ENCODE measurements around the gene PPM1M. TPM values are rescaled to one million over a fixed set of nuclear protein-coding genes. Genes with fewer than 3 reads are reported as not detected.
A peak's percentile ranks its signal among the peaks of the same experiment; 100 is the strongest.

PPM1M gene
- total RNA-seq, 1 donor from 2014 or later, result 8.0 TPM

DNA sequence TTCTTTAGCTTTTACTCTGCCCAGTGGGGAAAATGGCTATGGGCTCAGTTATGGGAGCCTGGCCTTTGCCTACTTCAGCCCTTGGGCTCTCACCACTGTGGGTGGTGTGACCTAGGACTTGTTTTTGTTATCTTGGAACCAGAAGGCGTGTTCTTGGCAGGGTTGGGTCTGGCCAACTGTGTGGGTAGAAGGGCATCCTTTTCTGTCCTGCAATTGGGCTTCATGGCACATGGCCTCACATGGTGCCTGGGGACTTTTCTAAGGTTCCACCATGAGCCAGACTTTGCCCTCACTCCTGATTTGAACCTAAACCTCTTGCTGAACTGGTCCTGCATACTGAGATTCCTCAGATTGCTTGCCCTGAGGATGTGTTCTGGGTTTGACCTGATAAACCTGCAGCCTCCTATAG is 43.8 kb downstream of the PPM1M start:
- H3K27me3 Mint-ChIP-seq, result no peaks in the 10 kb centered on the region
- H3K4me1 Mint-ChIP-seq (ENCODE audit: unreplicated experiment), result peaks cover 23% of the 10 kb centered on the region
- H3K27ac Mint-ChIP-seq, result peak overlapping the region; percentile 100
- H3K4me3 Mint-ChIP-seq, result peak overlapping the region; percentile 100
- DNase-seq (ENCODE audit: extremely low spot score, unreplicated experiment), result no peak
- TF ChIP-seq, protein P1, sequence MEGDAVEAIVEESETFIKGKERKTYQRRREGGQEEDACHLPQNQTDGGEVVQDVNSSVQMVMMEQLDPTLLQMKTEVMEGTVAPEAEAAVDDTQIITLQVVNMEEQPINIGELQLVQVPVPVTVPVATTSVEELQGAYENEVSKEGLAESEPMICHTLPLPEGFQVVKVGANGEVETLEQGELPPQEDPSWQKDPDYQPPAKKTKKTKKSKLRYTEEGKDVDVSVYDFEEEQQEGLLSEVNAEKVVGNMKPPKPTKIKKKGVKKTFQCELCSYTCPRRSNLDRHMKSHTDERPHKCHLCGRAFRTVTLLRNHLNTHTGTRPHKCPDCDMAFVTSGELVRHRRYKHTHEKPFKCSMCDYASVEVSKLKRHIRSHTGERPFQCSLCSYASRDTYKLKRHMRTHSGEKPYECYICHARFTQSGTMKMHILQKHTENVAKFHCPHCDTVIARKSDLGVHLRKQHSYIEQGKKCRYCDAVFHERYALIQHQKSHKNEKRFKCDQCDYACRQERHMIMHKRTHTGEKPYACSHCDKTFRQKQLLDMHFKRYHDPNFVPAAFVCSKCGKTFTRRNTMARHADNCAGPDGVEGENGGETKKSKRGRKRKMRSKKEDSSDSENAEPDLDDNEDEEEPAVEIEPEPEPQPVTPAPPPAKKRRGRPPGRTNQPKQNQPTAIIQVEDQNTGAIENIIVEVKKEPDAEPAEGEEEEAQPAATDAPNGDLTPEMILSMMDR (conservative IDR thresholded peaks at IDR 0.05), result no peak
- H3K9me3 Mint-ChIP-seq, result no peaks in the 10 kb centered on the region
- no peaks in the 10 kb centered on the region for H3K36me3 Mint-ChIP-seq

DNA sequence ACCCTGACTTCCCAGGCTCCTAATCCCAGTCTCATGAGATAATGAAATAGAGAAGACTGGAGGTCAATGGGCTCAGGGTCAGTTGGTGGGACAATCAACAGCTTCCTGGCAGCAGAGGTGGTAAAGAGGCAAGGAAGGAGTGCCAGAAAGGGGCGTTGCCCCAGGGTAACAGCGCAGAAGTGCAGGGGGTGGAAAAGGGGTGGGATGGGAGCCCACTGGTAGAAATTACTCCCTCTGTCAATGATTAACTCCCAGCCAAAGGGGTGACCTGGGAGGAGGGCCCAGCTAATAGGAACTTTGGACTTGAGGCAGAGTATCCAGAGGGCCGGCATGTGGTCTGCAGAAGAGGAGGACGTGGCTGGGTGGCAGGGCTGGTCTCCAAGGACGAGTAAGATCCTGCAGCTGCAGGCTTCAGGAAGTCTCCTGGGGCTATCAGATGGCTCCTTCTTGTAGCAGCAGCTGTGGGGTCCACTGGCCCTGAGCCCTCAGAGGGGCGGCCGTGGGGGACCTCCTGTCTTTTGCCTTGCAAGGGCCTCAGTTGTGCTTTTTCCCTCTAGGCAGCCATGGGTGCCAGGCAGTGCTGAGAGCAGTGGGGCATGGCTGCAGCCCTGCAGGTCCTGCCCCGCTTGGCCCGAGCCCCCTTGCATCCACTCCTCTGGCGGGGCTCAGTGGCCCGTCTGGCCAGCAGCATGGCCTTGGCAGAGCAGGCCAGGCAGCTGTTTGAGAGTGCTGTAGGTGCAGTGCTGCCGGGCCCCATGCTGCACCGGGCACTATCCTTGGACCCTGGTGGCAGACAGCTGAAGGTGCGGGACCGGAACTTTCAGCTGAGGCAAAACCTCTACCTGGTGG is 44.4 kb downstream of the PPM1M start:
- DNase-seq (ENCODE audit: extremely low spot score, unreplicated experiment), result no peak
- peak overlapping the region; percentile 100 for H3K27ac Mint-ChIP-seq
- TF ChIP-seq, protein P1 (conservative IDR thresholded peaks at IDR 0.05), result peak; percentile 31
- H3K9me3 Mint-ChIP-seq, result no peaks in the 10 kb centered on the region
- H3K27me3 Mint-ChIP-seq, result no peaks in the 10 kb centered on the region
- H3K4me3 Mint-ChIP-seq, result peak overlapping the region; percentile 100
- no peaks in the 10 kb centered on the region for H3K36me3 Mint-ChIP-seq
- peaks cover 23% of the 10 kb centered on the region for H3K4me1 Mint-ChIP-seq (ENCODE audit: unreplicated experiment)

GRCh38 chr3:52290596-52291507 is 45.3 kb downstream of the PPM1M start:
- Mint-ChIP-seq H3K27ac (peak overlapping the region; percentile 80), H3K27me3 (no peaks in the 10 kb centered on the region), H3K36me3 (no peaks in the 10 kb centered on the region), H3K9me3 (no peaks in the 10 kb centered on the region), H3K4me3 (peak overlapping the region; percentile 86), H3K4me1 (ENCODE audit: unreplicated experiment) (peaks cover 18% of the 10 kb centered on the region)
- no peak for DNase-seq (ENCODE audit: extremely low spot score, unreplicated experiment)
- TF ChIP-seq, protein P1 (conservative IDR thresholded peaks at IDR 0.05), result no peak

DNA sequence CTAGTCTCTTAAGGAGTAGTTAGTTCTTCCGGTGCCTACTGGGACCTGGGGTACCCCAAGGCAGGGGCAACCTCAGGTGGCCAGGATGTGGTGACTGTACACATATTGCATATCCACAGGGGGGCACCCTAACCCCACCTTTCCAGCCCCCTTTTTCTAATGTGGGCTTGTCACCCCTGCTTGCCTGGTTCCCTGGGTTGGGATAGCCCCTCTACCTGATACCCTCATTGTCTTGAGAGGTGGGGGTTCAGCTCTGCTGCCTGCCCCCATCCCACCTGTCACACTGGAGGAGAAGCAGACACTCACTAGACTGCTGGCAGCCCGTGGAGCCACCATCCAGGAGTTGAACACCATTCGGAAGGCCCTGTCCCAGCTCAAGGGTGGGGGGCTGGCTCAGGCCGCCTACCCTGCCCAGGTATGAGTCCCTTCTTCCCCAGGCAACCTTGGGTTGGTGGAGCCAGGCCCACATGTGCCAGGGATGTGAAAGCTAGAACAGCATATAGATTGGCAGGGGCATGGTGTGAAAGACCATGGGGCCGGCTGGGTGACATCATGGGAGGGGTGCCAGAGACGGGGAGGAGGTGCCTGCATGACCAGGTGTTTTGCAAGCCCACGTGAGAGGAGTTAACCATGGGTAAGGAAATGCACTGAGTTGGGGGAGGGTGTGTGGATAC is 46.1 kb downstream of the PPM1M start:
- no peaks in the 10 kb centered on the region for H3K27me3 Mint-ChIP-seq
- H3K4me1 Mint-ChIP-seq (ENCODE audit: unreplicated experiment), result peaks cover 18% of the 10 kb centered on the region
- DNase-seq (ENCODE audit: extremely low spot score, unreplicated experiment), result no peak
- peak overlapping the region; percentile 86 for H3K4me3 Mint-ChIP-seq
- H3K36me3 Mint-ChIP-seq, result no peaks in the 10 kb centered on the region
- no peaks in the 10 kb centered on the region for H3K9me3 Mint-ChIP-seq
- H3K27ac Mint-ChIP-seq, result peak overlapping the region; percentile 80
- TF ChIP-seq, protein P1 (conservative IDR thresholded peaks at IDR 0.05), result peak; percentile 80
